Gastroesophageal sphincter (tissue), 3 donors: ENCODE results near the gene ADRM1.

Source experiments
- EP300 ChIP-seq: sonication (generic); formaldehyde crosslinking; IDR thresholded peaks from one replicate; pipeline ENCODE4 v1.6.1; 2017; ENCODE audit warnings: antibody characterized with exemption, mild to moderate bottlenecking
- POLR2A ChIP-seq, 2 donors: fragments of 450-650 bp; IDR thresholded peaks; one replicate each; pipeline ENCODE4 v1.6.1; 2017; ENCODE audit warnings: antibody characterized with exemption in 2 of 2, mild to moderate bottlenecking in 2 of 2, moderate library complexity in 1 of 2
- TF ChIP-seq, protein P1 (sequence below), 4 experiments: fragments of 200-600 bp in 2 of 4; fragments of 450-650 bp in 2 of 4; sonication (generic) in 1 of 4; IDR thresholded peaks; one replicate each; pipeline ENCODE4 v1.5.1; 2017 to 2019; ENCODE audit warnings: antibody characterized with exemption in 4 of 4, mild to moderate bottlenecking in 2 of 4, moderate library complexity in 2 of 4

GRCh38 chr20:62281161-62281933 lies 21.4 kb upstream of the ADRM1 start:
- TF ChIP-seq EP300: no peak
- TF ChIP-seq POLR2A (IDR thresholded peaks at IDR 0.05): no peak
- TF ChIP-seq, protein P1, sequence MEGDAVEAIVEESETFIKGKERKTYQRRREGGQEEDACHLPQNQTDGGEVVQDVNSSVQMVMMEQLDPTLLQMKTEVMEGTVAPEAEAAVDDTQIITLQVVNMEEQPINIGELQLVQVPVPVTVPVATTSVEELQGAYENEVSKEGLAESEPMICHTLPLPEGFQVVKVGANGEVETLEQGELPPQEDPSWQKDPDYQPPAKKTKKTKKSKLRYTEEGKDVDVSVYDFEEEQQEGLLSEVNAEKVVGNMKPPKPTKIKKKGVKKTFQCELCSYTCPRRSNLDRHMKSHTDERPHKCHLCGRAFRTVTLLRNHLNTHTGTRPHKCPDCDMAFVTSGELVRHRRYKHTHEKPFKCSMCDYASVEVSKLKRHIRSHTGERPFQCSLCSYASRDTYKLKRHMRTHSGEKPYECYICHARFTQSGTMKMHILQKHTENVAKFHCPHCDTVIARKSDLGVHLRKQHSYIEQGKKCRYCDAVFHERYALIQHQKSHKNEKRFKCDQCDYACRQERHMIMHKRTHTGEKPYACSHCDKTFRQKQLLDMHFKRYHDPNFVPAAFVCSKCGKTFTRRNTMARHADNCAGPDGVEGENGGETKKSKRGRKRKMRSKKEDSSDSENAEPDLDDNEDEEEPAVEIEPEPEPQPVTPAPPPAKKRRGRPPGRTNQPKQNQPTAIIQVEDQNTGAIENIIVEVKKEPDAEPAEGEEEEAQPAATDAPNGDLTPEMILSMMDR (IDR thresholded peaks at IDR 0.05): no peak
